Measurements from ENCODE around the gene TMEM179B.

Gene TMEM179B

GRCh38 chr11:62775646-62776045 lies 11.6 kb upstream of the TMEM179B start:
- DNase-seq (ENCODE audit: low read depth) = no peak
- no peak for TF ChIP-seq CTCF (IDR thresholded peaks at IDR 0.05; ENCODE audit: control insufficient read depth, insufficient read depth, low read depth, low read length, missing control alignments)
- no peak overlapping the region for H3K4me3 ChIP-seq (ENCODE audit: control insufficient read depth, low read depth, low read length)

DNA sequence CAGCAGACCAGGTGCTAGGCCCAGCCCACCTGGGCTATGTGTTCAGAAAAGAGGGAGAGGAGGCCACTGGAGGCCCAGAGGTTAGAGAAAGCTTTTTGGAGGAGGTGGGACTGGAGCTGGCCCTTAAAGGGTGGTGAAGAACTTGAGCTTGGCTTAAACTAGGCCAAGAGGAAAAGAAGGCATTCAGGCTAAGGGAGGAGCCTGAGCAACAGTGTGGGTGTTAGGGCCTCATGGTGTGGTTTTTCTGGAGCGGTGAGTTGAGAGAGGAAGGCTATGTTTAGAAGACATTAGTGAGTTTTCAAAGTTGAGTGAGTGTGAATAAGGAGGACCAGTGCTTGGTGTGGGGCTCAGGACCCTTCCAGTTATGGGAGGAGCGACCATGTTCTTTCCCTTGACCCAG lies 9.8 kb upstream of the TMEM179B start:
- TF ChIP-seq CTCF (IDR thresholded peaks at IDR 0.05; ENCODE audit: control insufficient read depth, insufficient read depth, low read depth, low read length, missing control alignments) = no peak

DNA sequence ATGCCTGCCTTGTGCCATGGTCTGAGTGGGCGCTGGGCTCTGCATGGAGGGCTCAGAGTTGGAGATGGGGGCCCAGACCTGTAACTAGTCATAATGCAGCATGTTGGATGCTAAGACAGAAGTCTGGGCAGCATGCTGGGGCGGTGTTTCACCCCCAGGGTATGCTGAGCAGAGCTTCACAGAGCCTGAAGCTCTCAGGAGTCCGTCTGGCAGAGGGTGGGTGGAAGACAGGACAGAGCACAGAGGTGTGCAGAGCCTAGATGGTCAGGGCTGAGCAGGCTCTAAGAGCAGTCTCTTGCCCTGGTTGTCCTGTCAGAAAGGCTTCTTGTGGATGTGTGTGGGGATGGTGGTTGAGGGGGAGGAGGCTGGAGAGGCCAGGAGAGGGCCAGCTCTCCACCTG lies 8.8 kb upstream of the TMEM179B start:
- DNase-seq (ENCODE audit: low read depth) = no peak
- H3K4me3 ChIP-seq (ENCODE audit: control insufficient read depth, low read depth, low read length) = no peak overlapping the region
- TF ChIP-seq CTCF (IDR thresholded peaks at IDR 0.05; ENCODE audit: control insufficient read depth, insufficient read depth, low read depth, low read length, missing control alignments) = no peak

More for the DNA sequence above, 9.8 kb upstream of the TMEM179B start:
- H3K4me3 ChIP-seq (ENCODE audit: control insufficient read depth, low read depth, low read length) = no peak overlapping the region
- DNase-seq (ENCODE audit: low read depth) = no peak

- no peak for DNase-seq (ENCODE audit: low read depth)
- H3K4me3 ChIP-seq (ENCODE audit: control insufficient read depth, low read depth, low read length) = no peak overlapping the region
- TF ChIP-seq CTCF (IDR thresholded peaks at IDR 0.05; ENCODE audit: control insufficient read depth, insufficient read depth, low read depth, low read length, missing control alignments) = no peak
Measured at GRCh38 chr11:62782753-62783152, 4.4 kb upstream of the TMEM179B start.

- TF ChIP-seq CTCF (IDR thresholded peaks at IDR 0.05; ENCODE audit: control insufficient read depth, insufficient read depth, low read depth, low read length, missing control alignments) = peak; percentile 99
- peak overlapping the region; percentile 80 for H3K4me3 ChIP-seq (ENCODE audit: control insufficient read depth, low read depth, low read length)
- DNase-seq (ENCODE audit: low read depth) = no peak
Measured at GRCh38 chr11:62786318-62787004, 741 bp upstream of the TMEM179B start.

DNA sequence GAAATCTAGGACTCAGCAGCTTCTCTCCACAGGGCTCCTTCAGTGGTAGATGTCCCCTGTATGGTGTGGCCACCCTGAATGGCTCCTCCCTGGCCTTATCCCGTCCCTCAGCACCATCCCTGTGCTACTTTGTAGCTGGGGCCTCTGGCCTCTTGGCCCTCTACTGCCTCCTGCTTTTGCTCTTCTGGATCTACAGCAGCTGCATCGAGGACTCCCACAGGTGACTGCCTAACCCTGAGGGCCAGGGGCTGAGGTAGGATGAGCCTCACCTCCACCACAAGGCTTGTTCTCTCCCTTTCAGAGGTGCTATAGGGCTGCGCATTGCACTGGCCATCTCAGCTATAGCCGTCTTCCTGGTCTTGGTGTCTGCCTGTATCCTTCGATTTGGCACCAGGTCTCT lies 1.8 kb downstream of the TMEM179B start:
- no peak for DNase-seq (ENCODE audit: low read depth)
- H3K4me3 ChIP-seq (ENCODE audit: control insufficient read depth, low read depth, low read length) = no peak overlapping the region
- no peak for TF ChIP-seq CTCF (IDR thresholded peaks at IDR 0.05; ENCODE audit: control insufficient read depth, insufficient read depth, low read depth, low read length, missing control alignments)

Data from AG09309 (cell line).